HEK293T (cell line): ENCODE data around the gene SPACA9.

Experiments used
- ARNT ChIP-seq: fragments of 450-650 bp; IDR thresholded peaks from 2 replicates; pipeline ENCODE4 v1.6.1; 2017; ENCODE audit warnings: mild to moderate bottlenecking
- BHLHE40 ChIP-seq: fragments of 450-650 bp; IDR thresholded peaks from 2 replicates; pipeline ENCODE4 v1.6.1; 2016; ENCODE audit warnings: mild to moderate bottlenecking, moderate library complexity, borderline replicate concordance
- CTBP1 ChIP-seq: fragments of 450-650 bp; IDR thresholded peaks from 2 replicates; pipeline ENCODE4 v1.6.1; 2016; ENCODE audit warnings: borderline replicate concordance
- FOXK2 ChIP-seq: fragments of 450-650 bp; IDR thresholded peaks from 2 replicates; pipeline ENCODE4 v1.6.1; 2016; ENCODE audit warnings: mild to moderate bottlenecking
- LEF1 ChIP-seq: fragments of 450-650 bp; IDR thresholded peaks from 2 replicates; pipeline ENCODE4 v1.6.1; 2017; ENCODE audit warnings: mild to moderate bottlenecking, borderline replicate concordance
- NFRKB ChIP-seq: fragments of 450-650 bp; IDR thresholded peaks from 2 replicates; pipeline ENCODE4 v1.6.1; 2016; ENCODE audit warnings: mild to moderate bottlenecking, moderate library complexity
- SUZ12 ChIP-seq: fragments of 450-650 bp; IDR thresholded peaks from 2 replicates; pipeline ENCODE4 v1.6.1; 2016; ENCODE audit warnings: mild to moderate bottlenecking
- ZNF384 ChIP-seq: fragments of 450-650 bp; IDR thresholded peaks from 2 replicates; pipeline ENCODE4 v1.6.1; 2016

DNA sequence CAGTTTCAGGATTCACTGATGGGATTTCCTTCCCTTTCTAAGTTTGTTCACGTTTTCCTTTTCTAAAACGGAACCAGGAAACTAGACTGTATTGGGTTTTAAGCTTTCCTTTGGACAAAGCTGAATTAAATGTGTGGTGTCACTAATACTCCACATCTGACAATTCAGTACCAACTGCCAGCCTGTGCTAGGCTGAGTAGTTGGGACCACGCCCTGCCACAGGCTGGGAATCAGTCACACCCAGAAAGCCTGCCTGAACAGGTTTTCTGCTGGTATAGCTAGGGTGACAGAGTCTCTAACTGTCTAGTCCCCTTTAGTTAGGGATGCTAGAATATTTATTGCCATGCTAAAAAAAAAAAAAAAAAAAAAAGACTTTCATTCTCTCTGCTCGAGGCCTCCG, 15.6 kb downstream of the SPACA9 start:
- TF ChIP-seq CTBP1 (no peak), LEF1 (no peak), ZNF384 (no peak), BHLHE40 (no peak), FOXK2 (no peak), SUZ12 (no peak), ARNT (no peak), NFRKB (no peak)
